ENCODE data around the gene CDH13.

DNA sequence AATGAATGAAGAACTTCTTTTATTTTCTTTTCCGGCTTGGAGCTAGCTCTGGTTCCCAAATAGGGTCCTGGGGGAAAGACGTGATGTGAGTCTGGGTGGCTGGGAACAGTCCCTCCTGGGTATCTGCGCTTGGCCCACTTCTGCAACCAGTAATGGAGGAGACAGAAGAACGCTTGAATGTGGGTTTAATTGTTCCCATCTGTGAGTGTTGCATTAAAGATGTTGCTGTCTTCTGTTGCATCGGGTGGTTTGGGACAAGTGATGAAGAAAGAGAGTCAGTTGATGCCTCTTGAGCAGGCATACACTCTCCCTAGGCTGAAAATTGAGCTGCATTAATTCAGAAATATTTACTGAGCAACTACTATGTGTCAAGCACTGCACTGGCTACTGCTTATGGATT lies 511.1 kb downstream of the CDH13 start:
- no peak for TF ChIP-seq EP300 (IDR thresholded peaks at IDR 0.05)
- TF ChIP-seq, protein P1, sequence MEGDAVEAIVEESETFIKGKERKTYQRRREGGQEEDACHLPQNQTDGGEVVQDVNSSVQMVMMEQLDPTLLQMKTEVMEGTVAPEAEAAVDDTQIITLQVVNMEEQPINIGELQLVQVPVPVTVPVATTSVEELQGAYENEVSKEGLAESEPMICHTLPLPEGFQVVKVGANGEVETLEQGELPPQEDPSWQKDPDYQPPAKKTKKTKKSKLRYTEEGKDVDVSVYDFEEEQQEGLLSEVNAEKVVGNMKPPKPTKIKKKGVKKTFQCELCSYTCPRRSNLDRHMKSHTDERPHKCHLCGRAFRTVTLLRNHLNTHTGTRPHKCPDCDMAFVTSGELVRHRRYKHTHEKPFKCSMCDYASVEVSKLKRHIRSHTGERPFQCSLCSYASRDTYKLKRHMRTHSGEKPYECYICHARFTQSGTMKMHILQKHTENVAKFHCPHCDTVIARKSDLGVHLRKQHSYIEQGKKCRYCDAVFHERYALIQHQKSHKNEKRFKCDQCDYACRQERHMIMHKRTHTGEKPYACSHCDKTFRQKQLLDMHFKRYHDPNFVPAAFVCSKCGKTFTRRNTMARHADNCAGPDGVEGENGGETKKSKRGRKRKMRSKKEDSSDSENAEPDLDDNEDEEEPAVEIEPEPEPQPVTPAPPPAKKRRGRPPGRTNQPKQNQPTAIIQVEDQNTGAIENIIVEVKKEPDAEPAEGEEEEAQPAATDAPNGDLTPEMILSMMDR (IDR thresholded peaks at IDR 0.05), result no peak
- TF ChIP-seq POLR2A (IDR thresholded peaks at IDR 0.05), result no peak
